Activated T-helper 9 cell treated with anti-CD3 and anti-CD28 coated beads, Interleukin-2, amount 50 U/mL, for 16 hours (primary cell): ENCODE results near the gene GPR146.
"Not testable (repeated sequence)": the region's sequence is repeated elsewhere in the genome, so short reads cannot be mapped to it uniquely, and the experiment has no call there.

Experiments
- DNase-seq: peaks from one replicate; pipeline ENCODE4 v3.0.0-alpha.2; 2020; ENCODE audit warnings: low read depth

Gene GPR146, protein sequence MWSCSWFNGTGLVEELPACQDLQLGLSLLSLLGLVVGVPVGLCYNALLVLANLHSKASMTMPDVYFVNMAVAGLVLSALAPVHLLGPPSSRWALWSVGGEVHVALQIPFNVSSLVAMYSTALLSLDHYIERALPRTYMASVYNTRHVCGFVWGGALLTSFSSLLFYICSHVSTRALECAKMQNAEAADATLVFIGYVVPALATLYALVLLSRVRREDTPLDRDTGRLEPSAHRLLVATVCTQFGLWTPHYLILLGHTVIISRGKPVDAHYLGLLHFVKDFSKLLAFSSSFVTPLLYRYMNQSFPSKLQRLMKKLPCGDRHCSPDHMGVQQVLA

DNA sequence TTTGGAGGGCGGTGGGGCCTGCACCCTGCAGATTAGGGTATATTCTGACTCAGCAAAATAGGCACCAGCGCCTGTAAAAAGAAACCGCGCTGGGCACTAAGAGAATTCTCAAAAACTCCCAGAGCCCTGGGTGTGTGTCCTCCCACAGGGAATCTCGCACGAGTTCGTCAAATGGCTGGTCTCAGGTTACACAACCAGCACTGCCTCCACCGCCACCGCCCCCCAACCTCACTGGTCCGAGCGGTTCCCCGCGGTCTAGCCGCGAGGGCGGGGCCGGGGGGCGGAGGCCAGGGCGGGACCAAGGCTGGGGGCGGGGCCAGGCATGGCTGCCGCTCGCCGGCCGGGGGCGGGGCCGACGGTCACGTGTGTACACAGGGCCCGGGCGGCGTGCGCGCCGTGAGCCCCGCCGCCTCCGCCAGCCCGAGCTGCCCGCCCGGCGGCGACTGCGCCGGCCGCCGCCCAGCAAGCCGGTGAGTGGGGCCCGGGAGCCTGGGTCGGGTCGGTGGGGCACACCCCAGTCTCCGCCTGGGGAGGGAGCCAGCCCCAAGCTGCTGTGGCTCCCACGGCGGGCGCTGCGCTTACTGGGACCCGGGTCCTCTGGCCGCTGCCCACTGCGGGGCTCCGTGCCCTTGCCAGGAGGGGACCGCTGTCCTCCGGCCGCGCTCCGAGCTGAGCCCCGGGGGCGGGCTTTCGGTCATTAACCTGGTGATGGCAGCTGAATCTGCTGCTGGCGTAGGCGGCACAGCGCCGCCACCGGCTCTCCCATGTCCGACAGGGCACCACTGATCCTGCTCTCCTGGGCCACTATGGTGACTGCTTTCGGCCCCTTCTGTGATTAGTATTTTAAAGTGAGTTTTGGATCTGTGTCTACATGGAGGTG is at the start of gene GPR146:
Gene GPR146 (plus strand): TSS at position 358 of the 880 bp plus-strand sequence. CDS start 12,970 bp downstream, outside the sequence.
- peak; percentile 93 for DNase-seq

DNA sequence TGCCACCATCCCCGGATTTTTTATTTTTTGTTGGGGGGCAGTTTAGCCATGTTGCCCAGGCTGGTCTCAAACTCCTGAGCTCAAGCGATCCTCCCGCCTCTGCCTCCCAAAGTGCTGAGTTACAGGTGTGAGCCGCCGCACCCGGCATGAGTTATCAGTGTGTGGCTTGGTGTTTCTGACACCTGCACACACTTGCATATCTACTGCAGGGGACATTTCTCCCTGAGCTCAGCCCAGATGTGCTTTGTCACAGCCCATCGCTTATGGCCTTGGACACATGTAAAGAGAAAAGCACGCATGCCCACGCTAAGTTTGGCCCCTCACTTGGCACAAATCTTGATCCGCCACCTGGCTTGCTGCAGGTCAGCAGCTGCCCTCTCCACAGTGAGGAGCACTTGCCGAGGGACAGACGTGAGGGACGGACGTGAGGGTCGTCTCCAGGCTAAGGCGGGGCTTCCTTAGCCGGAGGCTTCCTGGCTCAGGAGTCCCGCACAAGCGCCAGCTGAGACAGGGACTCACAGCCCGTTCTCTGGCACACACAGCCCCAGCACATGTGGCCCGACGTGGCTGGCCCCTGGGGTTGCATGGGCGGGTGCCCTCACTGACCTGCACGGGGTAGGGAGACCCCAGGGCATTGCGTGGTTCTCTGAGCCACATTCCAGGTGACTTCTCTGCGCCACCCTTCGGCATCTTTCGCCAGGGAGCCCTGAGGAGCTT is 49.6 kb upstream of the GPR146 start:
- no peak for DNase-seq

DNA sequence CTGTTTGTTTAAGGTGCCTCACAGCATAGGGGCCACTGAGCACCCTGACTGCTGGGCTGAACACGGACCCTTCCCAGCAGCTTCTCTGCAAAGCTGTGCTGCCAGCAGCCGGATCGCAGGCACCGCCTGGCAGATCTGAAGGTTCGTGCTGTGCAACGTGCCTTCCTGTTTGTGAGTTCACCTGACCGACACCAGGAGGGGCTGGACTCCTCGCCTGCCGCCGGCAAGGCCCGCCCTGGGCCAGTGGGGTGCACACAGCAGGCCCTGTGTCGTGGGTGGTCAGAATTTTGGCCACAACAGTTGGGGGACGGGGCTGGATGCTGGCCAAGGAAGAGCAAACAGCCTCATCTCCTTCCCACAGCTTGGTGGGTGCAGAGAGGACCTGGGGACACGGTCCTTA is 48.8 kb upstream of the GPR146 start:
- no peak for DNase-seq

DNA sequence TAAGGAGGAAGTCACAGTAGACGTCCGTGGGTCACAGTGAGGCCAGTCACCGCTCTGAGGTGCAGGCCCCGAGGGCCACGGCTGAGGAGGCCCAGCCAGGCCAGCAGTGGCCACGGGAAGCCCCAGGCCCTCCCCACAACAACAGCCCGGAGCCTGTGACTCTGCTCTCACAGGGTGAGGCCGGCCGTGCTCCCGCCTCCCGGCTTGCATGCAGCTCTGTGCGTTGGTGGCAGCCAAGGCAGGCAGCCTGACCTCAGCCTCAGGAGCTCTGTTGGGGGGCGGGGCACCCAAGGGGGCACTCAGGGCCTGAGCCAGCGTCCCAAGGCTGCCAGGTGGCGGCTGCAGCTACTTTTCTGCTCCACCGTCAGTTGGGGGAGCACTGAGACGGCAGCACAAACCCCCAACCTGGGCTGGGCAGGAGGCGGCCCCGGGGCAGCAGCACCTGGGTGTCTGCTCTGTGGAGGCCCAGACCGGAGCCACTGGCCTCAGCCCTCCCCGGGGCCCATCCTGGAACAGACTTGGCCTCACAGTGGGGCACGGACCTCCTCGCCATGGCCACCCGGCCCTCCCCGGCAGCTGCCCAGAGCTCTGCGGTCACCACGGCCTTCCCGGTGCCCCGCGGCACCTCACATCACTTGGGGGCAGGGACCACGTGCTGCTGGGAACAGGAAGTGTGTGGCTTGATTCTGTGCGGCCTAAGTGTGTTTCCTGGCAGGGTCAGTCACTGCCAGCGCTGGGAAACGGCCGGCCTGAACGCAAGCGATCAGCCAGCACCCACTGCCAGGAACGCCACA is 48.1 kb upstream of the GPR146 start:
- no peak for DNase-seq

DNA sequence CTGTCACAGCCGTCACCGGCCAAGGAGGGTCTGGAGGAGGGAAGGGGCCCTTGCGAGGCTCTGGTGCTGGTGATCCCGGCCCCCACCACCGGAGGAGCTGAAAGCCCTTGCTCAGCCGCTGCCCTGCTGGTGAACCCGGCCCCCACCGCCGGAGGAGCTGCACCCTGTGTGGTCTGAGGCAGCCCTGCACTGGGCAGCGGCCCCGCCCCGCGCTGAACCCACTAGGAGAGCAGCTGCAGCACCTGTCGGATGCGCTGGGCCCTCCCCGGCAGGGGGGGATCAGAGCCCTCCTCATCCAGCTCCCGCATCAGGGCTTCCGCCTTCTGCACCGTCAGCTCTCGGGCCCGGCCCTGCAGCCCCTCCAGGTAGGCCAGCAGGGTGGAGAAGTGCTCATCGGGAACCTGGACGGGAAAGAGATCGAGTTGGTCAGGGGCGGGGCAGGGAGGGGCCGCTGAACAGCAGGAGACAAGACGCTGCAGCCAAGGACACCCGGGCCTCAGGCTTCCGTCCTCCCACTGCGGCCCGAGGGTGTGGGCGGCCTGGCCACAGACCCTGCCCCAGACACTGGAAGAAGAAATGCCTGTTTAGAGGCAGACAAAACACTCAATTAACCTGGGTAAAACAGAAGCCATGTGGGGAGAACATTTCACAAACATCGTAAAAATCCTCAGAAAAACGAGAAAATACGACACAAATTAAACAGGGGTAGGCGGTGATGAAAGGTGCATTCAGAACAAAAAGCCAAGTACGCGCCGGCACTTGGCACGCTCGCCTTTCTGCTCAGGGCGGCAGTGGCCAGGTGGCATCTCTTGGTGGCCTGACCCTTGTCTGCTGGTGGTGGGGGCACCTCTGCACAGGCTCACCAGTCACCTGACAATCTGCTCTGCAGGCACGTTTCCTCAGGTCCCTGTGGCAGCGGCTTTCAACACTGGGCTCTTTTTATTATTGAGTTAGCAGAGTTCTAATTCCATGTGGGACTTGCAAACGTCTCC is 46.6 kb upstream of the GPR146 start:
- DNase-seq: no peak

DNA sequence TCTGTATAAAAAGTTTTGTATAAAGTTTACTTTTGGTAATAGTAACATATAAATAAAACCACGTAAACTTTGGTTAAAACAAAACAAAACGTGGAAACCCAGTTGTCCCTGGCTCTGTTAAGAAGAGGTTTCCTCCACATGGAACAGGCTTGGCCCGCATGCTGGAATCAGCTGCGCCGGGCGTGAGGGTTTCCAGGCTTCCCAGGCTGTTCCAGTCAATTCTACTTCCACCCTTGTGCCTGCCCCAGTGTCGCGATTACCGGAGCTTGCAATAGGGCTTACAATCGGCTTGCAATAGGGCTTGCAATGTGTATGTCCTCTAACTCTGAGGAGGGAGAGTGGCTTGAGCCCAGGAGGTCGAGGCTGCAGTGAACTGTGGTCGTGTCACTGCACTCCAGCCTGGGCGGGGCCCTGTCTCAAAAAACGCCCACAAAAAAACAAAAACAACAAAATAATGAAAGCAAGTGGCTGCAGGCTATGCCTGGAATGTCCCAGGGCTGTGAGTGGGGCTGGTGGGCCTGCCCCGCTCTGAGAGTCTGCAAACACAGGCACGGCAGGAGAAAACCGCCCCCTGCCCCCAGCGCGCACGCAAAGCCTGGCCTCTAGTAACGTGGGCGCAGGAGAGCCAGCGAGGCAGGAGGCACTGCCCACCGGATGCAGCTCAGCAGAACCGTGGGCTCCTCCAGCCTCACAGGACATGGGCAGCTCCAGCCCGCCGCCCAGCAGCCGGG is 45.0 kb upstream of the GPR146 start:
- DNase-seq: no peak

DNA sequence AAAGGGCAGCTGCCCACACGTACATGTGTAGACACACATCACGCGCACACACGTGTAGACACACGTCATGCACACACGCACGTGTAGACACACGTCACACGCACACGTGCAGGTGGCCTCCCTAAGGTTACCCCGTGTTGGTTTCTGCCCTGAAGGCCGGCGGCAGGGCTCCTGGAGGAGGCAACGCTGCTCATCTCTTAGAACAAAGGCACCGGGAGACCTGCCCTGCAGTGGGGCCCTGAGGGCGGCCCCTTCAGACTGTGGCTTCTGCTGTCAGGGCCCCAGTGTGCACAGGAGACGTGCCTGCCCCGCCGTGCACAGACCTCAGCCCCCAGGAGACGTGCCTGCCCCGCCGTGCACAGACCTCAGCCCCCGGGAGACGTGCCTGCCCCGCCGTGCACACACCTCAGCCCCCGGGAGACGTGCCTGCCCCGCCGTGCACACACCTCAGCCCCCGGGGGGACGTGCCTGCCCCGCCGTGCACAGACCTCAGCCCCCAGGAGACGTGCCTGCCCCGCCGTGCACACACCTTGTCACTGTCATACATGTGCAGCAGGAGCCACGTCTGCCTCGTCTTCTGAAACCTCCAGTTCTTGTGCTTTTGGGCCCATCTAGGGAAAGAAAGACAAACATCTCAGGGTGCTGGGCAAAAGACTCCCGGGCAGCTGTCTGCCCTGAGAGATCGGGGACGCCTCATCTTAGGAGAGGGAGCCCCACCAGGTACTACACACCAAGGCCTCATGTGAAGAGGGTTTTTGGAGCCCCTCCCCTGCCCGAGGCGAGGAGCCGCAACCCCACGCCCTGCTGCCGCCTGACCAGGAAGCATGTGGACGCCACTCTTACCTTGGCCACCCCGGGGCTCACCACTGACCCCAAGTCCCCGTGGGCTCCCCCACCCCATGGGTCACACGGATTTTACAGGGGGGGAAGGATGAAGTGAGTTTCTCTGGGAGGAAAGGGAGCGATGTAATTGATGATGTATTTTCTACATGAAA is 44.1 kb upstream of the GPR146 start:
- no peak for DNase-seq

DNA sequence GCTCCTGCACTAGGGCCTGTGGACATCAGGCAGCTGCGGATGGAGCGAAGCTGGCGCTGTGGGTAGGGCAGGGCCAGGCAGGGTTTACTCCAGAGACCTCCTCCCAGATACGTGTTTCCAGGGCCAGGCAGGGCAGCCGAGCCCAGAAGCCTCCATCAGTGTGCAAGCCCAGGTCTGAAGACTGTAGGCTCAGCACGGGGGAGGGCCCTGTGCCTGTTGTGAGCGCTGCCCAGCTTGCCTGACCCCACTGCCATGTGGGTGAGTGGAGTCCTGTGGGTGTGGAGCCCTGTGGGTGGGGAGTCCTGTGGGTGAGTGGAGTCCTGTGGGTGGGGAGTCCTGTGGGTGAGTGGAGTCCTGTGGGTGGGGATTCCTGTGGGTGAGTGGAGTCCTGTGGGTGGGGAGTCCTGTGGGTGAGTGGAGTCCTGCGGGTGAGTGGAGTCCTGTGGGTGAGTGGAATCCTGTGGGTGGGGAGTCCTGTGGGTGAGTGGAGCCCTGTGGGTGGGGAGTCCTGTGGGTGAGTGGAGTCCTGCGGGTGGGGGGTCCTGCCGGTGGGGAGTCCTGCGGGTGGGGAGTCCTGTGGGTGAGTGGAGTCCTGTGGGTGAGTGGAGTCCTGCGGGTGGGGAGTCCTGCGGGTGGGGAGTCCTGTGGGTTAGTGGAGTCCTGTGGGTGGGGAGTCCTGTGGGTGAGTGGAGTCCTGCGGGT is 43.1 kb upstream of the GPR146 start:
- not testable (repeated sequence) for DNase-seq

DNA sequence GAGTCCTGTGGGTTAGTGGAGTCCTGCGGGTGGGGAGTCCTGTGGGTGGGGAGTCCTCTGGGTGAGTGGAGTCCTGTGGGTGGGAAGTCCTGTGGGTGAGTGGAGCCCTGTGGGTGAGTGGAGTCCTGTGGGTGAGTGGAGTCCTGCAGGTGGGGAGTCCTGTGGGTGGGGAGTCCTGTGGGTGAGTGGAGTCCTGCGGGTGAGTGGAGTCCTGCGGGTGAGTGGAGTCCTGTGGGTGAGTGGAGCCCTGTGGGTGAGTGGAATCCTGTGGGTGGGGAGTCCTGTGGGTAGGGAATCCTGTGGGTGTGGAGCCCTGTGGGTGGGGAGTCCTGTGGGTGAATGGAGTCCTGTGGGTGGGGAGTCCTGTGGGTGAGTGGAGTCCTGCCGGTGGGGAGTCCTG is 42.3 kb upstream of the GPR146 start:
- DNase-seq: not testable (repeated sequence)

DNA sequence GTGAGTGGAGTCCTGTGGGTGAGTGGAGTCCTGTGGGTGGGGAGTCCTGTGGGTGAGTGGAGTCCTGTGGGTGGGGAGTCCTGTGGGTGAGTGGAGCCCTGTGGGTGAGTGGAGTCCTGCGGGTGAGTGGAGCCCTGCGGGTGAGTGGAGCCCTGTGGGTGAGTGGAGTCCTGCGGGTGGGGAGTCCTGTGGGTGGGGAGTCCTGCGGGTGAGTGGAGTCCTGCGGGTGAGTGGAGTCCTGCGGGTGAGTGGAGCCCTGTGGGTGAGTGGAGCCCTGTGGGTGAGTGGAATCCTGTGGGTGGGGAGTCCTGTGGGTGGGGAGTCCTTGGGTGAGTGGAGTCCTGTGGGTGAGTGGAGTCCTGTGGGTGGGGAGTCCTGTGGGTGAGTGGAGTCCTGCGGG is 41.9 kb upstream of the GPR146 start:
- DNase-seq: not testable (repeated sequence)

DNA sequence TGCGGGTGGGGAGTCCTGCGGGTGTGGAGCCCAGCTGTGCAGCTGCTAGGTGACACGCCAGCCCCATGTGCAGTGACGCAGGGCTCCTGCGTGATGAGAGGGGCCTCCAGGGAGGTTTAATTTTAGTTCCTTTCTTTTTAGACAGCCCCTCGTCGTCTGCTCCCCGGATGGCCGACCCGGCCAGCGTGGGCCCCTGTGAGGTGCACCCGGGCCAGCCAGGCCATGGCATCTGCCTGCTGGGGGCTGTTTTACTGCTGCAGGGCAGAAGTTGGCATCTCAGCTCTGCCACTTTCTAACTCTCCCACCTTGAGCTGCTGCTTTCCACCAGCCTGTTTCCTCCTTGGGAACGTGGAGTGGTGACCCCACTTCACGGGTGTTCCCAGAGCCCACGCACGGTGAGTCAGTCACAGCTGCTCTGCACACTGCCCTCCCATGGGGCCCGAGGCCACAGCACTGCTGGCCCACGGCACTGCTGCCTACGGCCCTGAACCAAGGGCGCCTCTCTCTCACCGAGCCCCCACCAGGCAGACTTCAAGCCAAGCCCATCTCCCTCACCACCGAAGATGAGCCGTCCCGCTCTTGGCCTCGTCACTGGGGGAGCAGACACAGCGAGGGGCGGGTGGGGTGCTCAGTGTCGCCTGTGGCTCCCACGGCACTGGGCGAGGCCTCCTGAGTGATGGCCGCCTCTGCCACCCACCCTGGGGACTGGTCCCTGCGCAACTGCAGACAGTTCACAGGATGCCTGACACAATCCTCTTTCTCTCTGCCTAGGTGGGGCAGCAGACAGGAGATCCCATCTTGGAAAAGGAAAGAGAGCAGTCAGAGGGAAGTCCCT is 40.1 kb upstream of the GPR146 start:
- DNase-seq: no peak

DNA sequence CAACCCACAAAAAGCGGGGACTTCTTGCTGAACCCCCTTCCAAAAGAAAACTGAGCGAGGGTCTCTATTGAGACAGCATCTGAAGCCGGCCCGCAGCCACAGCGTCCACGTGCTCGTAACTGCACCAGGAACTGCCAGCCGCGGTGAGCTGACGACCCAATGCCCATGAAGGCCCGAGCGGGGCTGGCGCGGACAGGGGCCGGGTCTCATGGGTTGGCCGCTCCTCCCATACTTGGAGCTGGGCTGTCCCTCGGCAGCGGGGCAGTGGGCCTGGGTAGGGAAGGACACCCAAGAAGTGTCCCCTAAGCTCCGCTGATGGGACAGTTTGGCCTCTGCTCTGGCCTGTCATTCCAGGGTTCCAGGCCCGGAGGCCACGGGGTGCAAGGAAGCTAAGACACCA is 39.0 kb upstream of the GPR146 start:
- DNase-seq: no peak

DNA sequence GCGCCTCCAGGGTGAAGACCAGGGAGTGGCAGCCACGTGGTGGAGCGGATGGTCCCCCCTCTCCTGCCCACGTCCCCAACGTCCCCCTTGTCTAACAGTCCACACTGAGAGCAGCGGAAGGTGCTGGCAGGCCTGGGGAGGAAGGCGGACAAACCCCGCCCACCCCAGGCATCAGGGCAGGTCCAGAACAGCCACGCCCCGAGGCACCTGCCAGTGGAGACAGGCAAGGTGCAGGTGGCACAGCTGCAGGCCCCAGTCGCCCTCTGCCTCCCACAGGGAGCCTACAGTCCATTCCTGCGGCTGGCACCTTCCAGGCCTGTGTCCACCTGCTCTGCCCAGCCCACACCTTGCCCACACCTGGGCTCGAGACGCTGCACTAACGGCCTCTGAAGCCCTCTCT is 36.4 kb upstream of the GPR146 start:
- DNase-seq: no peak

DNA sequence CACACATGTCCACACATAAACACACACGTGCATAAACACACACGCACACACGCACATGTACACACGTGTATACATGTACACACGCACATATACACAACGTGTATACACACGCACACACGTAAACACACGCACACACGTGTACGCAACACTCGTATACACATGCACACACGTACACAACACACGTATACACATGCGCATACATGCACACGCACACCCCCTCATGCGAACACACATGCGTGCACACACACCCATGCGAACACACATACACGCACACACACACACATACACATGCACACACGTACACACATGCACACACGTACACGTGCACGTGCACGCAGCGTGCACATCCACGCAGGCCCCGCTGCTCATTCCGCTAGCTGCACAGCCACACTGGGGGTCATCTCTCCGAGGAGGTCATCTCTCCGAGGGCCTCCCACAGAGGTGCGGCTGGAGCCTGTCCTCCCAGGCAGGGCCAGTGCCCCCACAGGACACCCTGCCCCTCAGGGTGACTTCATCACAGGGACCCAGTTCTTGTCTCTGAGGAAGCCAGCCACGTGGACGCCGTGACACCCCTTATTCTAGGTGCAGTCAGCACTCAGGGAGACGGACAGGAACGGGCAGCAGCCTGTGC is 35.5 kb upstream of the GPR146 start:
- no peak for DNase-seq

DNA sequence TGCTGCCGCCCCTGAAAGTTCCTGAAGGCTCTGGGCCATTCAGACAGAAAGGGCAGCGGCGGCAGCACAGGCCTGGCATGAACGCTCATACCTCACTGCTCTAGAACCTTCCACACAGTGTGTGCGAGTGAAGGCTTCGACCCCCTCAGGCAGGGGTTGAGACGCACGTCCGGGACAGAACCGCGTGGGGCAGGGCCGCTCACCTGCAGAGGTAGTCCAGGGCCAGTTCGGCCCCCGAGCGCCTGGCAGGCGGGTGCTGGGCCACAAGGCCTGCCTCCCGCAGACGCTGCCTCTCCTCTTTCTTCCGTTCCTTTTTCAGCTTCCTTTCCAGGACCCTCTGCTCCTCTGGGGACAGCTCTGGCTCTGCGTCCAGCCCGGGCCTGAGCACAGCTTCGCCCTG is 34.6 kb upstream of the GPR146 start:
- no peak for DNase-seq

DNA sequence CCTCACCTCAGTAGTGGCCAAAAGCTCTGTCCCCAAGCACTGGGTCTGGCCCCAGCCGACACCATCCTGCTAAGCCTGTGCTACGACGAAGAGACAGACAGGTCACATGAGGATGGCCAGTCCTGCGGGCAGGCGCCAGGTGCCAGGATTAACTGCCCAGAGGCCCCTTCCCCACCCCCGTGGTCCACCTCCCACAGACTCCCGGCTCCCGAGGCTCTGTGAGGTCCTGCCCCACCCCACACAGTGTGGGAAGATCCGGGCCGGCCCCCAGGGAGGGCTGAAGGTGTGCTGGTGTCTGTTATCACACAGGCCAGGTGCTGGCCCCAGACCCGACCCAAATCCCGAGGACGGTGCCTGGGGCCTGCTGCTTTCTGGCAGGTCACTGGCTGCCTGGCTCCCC is 34.1 kb upstream of the GPR146 start:
- DNase-seq: no peak
